Ovary (tissue), 3 donors: ENCODE measurements around the gene ADAM10.

Source experiments
- EP300 ChIP-seq: sonication (generic); formaldehyde crosslinking; IDR thresholded peaks from one replicate; pipeline ENCODE4 v1.6.1; 2017; ENCODE audit warnings: antibody characterized with exemption
- TF ChIP-seq, protein P1 (sequence below), 3 donors: fragments of 450-650 bp in 2 of 3; fragments of 200-600 bp in 1 of 3; IDR thresholded peaks; one replicate each; pipeline versions ENCODE4 v1.5.1 to v1.8.0; 2016 to 2022; ENCODE audit warnings: antibody characterized with exemption in 3 of 3, mild to moderate bottlenecking in 1 of 3
- donor health status: DM: no; HTN: no; CAD: no.

DNA sequence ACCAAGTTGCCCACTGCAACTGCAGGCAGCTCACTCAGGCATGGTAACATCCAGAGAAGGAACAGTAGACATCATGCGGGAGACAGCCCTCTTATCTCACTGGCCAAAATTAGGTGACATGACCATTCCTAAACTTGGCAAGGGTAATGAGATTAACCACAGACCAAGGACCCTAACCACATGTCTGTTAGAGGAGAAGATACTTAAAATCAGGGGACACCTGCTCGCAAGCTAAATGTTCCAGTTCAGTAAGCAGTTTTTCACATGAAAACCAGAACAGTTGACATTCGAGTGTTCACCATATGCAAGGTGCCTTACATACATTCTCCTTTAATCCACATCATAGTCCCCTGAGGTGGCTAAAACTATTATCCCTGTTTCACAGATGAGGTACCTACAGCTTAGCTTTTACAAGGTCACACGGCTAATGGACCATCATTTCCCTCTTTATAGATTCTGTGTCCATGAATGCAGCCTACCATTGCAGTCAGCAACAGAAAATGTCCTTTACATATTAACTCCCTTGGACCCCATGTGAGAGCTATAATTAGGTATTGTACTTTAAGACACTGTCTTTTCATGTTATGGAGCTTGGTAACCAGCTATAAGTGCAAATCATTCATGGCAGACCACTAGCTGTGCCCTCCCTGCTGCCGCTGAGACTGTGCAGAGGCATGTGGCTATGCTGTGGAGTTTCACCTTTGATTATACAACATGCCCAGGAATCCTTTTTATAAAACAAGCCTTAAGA lies 163.6 kb downstream of the ADAM10 start:
- TF ChIP-seq, protein P1, sequence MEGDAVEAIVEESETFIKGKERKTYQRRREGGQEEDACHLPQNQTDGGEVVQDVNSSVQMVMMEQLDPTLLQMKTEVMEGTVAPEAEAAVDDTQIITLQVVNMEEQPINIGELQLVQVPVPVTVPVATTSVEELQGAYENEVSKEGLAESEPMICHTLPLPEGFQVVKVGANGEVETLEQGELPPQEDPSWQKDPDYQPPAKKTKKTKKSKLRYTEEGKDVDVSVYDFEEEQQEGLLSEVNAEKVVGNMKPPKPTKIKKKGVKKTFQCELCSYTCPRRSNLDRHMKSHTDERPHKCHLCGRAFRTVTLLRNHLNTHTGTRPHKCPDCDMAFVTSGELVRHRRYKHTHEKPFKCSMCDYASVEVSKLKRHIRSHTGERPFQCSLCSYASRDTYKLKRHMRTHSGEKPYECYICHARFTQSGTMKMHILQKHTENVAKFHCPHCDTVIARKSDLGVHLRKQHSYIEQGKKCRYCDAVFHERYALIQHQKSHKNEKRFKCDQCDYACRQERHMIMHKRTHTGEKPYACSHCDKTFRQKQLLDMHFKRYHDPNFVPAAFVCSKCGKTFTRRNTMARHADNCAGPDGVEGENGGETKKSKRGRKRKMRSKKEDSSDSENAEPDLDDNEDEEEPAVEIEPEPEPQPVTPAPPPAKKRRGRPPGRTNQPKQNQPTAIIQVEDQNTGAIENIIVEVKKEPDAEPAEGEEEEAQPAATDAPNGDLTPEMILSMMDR (IDR thresholded peaks at IDR 0.05): no peak
- TF ChIP-seq EP300: no peak
